DND-41 (cell line): ENCODE data around the gene PTPRCAP.

ENCODE experiments used
- ATAC-seq: fragments of 200-7000 bp; cut with Tn5 transposase; 3 replicates; pipeline ENCODE4 v1.9.1; 2021; ENCODE audit warnings: low read depth; ENCODE audit not compliant: insufficient read depth
- DNase-seq: peaks from one replicate; pipeline ENCODE4 v3.0.0-alpha.2; 2020
- H2AFZ ChIP-seq: 2 replicates; pipeline ENCODE4 v1.6.0; 2012; ENCODE audit warnings: low read depth, low read length
- H3K27ac ChIP-seq: 2 replicates; pipeline ENCODE4 v1.5.1; 2012; ENCODE audit warnings: low read length, inconsistent platforms
- H3K27me3 ChIP-seq: fragments of 200-600 bp; sonication (generic); 2 replicates; pipeline ENCODE4 v1.6.0; 2012; ENCODE audit warnings: low read length, mild to moderate bottlenecking, inconsistent platforms; ENCODE audit not compliant: insufficient read depth, poor library complexity
- H3K36me3 ChIP-seq: 2 replicates; pipeline ENCODE4 v1.5.1; 2012; ENCODE audit warnings: low read length, inconsistent platforms; ENCODE audit not compliant: insufficient read depth
- H3K4me1 ChIP-seq: 2 replicates; pipeline ENCODE4 v1.5.1; 2012; ENCODE audit warnings: mild to moderate bottlenecking, low read length; ENCODE audit not compliant: insufficient read depth
- H3K4me2 ChIP-seq: 2 replicates; pipeline ENCODE4 v1.6.0; 2012; ENCODE audit warnings: mild to moderate bottlenecking, moderate library complexity, low read length, inconsistent platforms; ENCODE audit not compliant: insufficient read depth
- H3K4me3 ChIP-seq, 2 experiments: fragments of 200-600 bp in 1 of 2; shearing (Covaris generic) in 1 of 2; 2 replicates each; pipeline ENCODE4 v1.5.1; 2012 to 2016; ENCODE audit warnings: inconsistent platforms in 2 of 2, low read length in 2 of 2, mild to moderate bottlenecking in 2 of 2, low read depth in 1 of 2, moderate library complexity in 1 of 2
- H3K79me2 ChIP-seq: 2 replicates; pipeline ENCODE4 v1.6.0; 2012; ENCODE audit warnings: low read length, inconsistent platforms; ENCODE audit not compliant: insufficient read depth
- H3K9ac ChIP-seq: 2 replicates; pipeline ENCODE4 v1.6.0; 2012; ENCODE audit warnings: low read depth, mild to moderate bottlenecking, inconsistent platforms, low read length, moderate library complexity
- H3K9me3 ChIP-seq: 2 replicates; pipeline ENCODE4 v1.5.1; 2012; ENCODE audit warnings: low read length, moderate library complexity, mild to moderate bottlenecking, inconsistent platforms; ENCODE audit not compliant: insufficient read depth, severe bottlenecking
- H4K20me1 ChIP-seq: 2 replicates; pipeline ENCODE4 v1.6.0; 2012; ENCODE audit warnings: low read length; ENCODE audit not compliant: insufficient read depth
- CTCF ChIP-seq: IDR thresholded peaks from 2 replicates; pipeline ENCODE4 v1.5.1; 2012; ENCODE audit warnings: borderline replicate concordance, low read length, moderate library complexity, mild to moderate bottlenecking; ENCODE audit not compliant: poor library complexity, severe bottlenecking; ENCODE audit errors: extremely low read depth
- EZH2 ChIP-seq: IDR thresholded peaks from 3 replicates; pipeline ENCODE4 v1.6.1; 2012; ENCODE audit warnings: borderline replicate concordance, low read depth, mild to moderate bottlenecking, moderate library complexity, low read length, inconsistent platforms; ENCODE audit not compliant: severe bottlenecking

PTPRCAP gene

GRCh38 chr11:67423891-67424613, 13.4 kb downstream of the PTPRCAP start:
- H3K4me2 ChIP-seq = no peak overlapping the region
- H4K20me1 ChIP-seq = no peaks in the 10 kb centered on the region
- H3K9ac ChIP-seq = no peak overlapping the region

DNA sequence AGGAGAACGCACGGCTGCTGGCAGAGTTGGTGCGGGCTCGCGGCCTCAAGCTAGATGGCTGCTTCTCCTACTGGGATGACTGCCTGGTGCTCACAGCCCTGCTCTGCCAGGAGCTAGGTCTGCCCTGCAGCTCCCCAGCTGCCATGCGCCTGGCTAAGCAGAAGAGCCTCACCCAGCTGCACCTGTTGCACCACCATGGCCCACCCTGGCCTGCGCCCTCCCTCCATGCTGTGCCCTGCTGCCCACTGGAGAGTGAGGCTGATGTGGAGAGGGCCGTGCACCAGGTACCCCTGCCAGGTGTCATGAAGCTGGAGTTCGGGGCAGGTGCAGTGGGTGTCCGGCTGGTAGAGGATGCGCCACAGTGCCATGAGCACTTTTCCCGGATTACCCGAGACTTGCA, 14.0 kb downstream of the PTPRCAP start:
- no peaks in the 10 kb centered on the region for H3K27me3 ChIP-seq
- H3K4me1 ChIP-seq = peaks cover 36% of the 10 kb centered on the region
- DNase-seq (no peak), ATAC-seq (no peak)
- H2AFZ ChIP-seq = no peak overlapping the region
- no peak overlapping the region for H3K4me2 ChIP-seq
- no peak overlapping the region for H3K4me3 ChIP-seq
- H3K27ac ChIP-seq = no peak overlapping the region
- H4K20me1 ChIP-seq = no peaks in the 10 kb centered on the region
- peaks cover 6% of the 10 kb centered on the region; the same call in 1 of the 2 replicates for H3K36me3 ChIP-seq
- H3K9me3 ChIP-seq = no peaks in the 10 kb centered on the region
- no peak for TF ChIP-seq EZH2
- no peak for TF ChIP-seq CTCF
- H3K9ac ChIP-seq = no peak overlapping the region
- H3K79me2 ChIP-seq = peaks cover 28% of the 10 kb centered on the region

More at GRCh38 chr11:67423891-67424613, 13.4 kb downstream of the PTPRCAP start:
- peaks cover 34% of the 10 kb centered on the region for H3K4me1 ChIP-seq
- no peaks in the 10 kb centered on the region for H3K9me3 ChIP-seq
- no peak overlapping the region for H3K27ac ChIP-seq
- ATAC-seq = no peak
- no peak for DNase-seq
- H2AFZ ChIP-seq = no peak overlapping the region
- H3K79me2 ChIP-seq = peaks cover 31% of the 10 kb centered on the region
- H3K4me3 ChIP-seq = no peak overlapping the region
- H3K36me3 ChIP-seq = peaks cover 6% of the 10 kb centered on the region; the same call in 1 of the 2 replicates
- H3K27me3 ChIP-seq = no peaks in the 10 kb centered on the region
- no peak for TF ChIP-seq EZH2
- no peak for TF ChIP-seq CTCF

GRCh38 chr11:67422891-67423290, 14.6 kb downstream of the PTPRCAP start:
- Histone ChIP-seq H3K9me3 (no peaks in the 10 kb centered on the region), H3K27ac (no peak overlapping the region), H3K27me3 (no peaks in the 10 kb centered on the region), H3K36me3 (peaks cover 6% of the 10 kb centered on the region; the same call in 1 of the 2 replicates), H4K20me1 (no peaks in the 10 kb centered on the region), H3K79me2 (peaks cover 27% of the 10 kb centered on the region), H3K4me1 (peaks cover 41% of the 10 kb centered on the region), H2AFZ (no peak overlapping the region), H3K4me3 (no peak overlapping the region), H3K9ac (no peak overlapping the region), H3K4me2 (no peak overlapping the region)
- TF ChIP-seq EZH2 (no peak), CTCF (no peak)
- ATAC-seq = no peak
- DNase-seq = no peak
